CD4-positive, alpha-beta memory T cell (primary cell): Measurements from ENCODE around the gene BAIAP3. TPM values are rescaled to one million over a fixed set of nuclear protein-coding genes. Genes with fewer than 3 reads are reported as not detected.

Experiments used
- CTCF ChIA-PET: fragments of 350-600 bp; sonication (Branson Sonifier 250); formaldehyde crosslinking; loops from one replicate; lab custom pipeline; 2021; ENCODE audit warnings: inconsistent platforms; ENCODE audit not compliant: partially characterized antibody; lab: Charles Lee
- POLR2A ChIA-PET: fragments of 350-600 bp; sonication (Branson Sonifier 250); formaldehyde crosslinking; loops from one replicate; lab custom pipeline; 2021; ENCODE audit not compliant: partially characterized antibody; lab: Charles Lee
- DNase-seq, 5 donors: peaks; one replicate each; pipeline versions ENCODE4 v3.0.0 to v3.0.0-alpha.2; 2020 to 2022; ENCODE audit warnings: mixed read lengths in 1 of 5
- H3K27ac ChIP-seq: one replicate; pipeline ENCODE4 v1.7.0; 2013; ENCODE audit warnings: low read depth, low read length
- H3K27me3 ChIP-seq: 2 replicates; pipeline ENCODE4 v1.7.0; 2013; ENCODE audit warnings: mild to moderate bottlenecking, low read length, moderate library complexity; ENCODE audit not compliant: insufficient read depth
- H3K36me3 ChIP-seq: 2 replicates; pipeline ENCODE4 v1.7.0; 2013; ENCODE audit warnings: mild to moderate bottlenecking, low read length, moderate library complexity; ENCODE audit not compliant: insufficient read depth
- H3K4me1 ChIP-seq: 2 replicates; pipeline ENCODE4 v1.7.0; 2013; ENCODE audit warnings: mild to moderate bottlenecking, low read length, moderate library complexity; ENCODE audit not compliant: insufficient read depth
- H3K4me3 ChIP-seq, 2 donors: one replicate each; pipeline ENCODE4 v1.7.0; 2013; ENCODE audit warnings: low read length in 2 of 2, mild to moderate bottlenecking in 1 of 2
- H3K9me3 ChIP-seq, 2 donors: one replicate each; pipeline ENCODE4 v1.7.0; 2013; ENCODE audit warnings: low read length in 2 of 2, control low read depth in 1 of 2; ENCODE audit not compliant: control insufficient read depth in 1 of 2
- H3K27ac Mint-ChIP-seq, 7 donors: one replicate each; pipeline ENCODE4 v1.8.0; 2020 to 2021; ENCODE audit warnings: mixed read lengths in 7 of 7, mild to moderate bottlenecking in 6 of 7, inconsistent platforms in 3 of 7, moderate library complexity in 3 of 7
- H3K27me3 Mint-ChIP-seq, 2 donors: one replicate each; pipeline ENCODE4 v1.8.0; 2020 to 2021; ENCODE audit warnings: mixed read lengths in 2 of 2
- H3K36me3 Mint-ChIP-seq, 2 donors: one replicate each; pipeline ENCODE4 v1.8.0; 2020 to 2021; ENCODE audit warnings: mixed read lengths in 2 of 2, inconsistent platforms in 1 of 2, mild to moderate bottlenecking in 1 of 2
- H3K4me1 Mint-ChIP-seq, 4 donors: one replicate each; pipeline ENCODE4 v1.8.0; 2020 to 2021; ENCODE audit warnings: mixed read lengths in 4 of 4, mild to moderate bottlenecking in 1 of 4
- H3K4me3 Mint-ChIP-seq, 8 donors: one replicate each; pipeline ENCODE4 v1.8.0; 2020 to 2021; ENCODE audit warnings: mixed read lengths in 8 of 8, mild to moderate bottlenecking in 7 of 8, moderate library complexity in 6 of 8, inconsistent platforms in 3 of 8
- H3K9me3 Mint-ChIP-seq, 8 donors: one replicate each; pipeline ENCODE4 v1.8.0; 2020 to 2021; ENCODE audit warnings: mixed read lengths in 8 of 8, mild to moderate bottlenecking in 5 of 8, inconsistent platforms in 3 of 8, moderate library complexity in 1 of 8
- intact Hi-C: fragments of 100-400 bp; cut with micrococcal nuclease; formaldehyde crosslinking; loops from one replicate; pipeline ENCODE4 v1.15.1; 2023
- polyA plus RNA-seq, 2 donors: library from polyadenylated mRNA; unstranded; fragments of 300-500 nt; fragmentation: Illumina TruSeq; gene quantifications; one replicate each; pipeline ENCODE4 v1.2.3, GENCODE V29; 2021
- total RNA-seq, 2 experiments: library from RNA; stranded (reverse); gene quantifications; one replicate each; pipeline ENCODE4 v1.2.3, GENCODE V29; 2021

Gene BAIAP3
- total and polyA plus RNA-seq, 4 experiments from 2014 or later = 1.0 to 19.7 (median 12.5) TPM

DNA sequence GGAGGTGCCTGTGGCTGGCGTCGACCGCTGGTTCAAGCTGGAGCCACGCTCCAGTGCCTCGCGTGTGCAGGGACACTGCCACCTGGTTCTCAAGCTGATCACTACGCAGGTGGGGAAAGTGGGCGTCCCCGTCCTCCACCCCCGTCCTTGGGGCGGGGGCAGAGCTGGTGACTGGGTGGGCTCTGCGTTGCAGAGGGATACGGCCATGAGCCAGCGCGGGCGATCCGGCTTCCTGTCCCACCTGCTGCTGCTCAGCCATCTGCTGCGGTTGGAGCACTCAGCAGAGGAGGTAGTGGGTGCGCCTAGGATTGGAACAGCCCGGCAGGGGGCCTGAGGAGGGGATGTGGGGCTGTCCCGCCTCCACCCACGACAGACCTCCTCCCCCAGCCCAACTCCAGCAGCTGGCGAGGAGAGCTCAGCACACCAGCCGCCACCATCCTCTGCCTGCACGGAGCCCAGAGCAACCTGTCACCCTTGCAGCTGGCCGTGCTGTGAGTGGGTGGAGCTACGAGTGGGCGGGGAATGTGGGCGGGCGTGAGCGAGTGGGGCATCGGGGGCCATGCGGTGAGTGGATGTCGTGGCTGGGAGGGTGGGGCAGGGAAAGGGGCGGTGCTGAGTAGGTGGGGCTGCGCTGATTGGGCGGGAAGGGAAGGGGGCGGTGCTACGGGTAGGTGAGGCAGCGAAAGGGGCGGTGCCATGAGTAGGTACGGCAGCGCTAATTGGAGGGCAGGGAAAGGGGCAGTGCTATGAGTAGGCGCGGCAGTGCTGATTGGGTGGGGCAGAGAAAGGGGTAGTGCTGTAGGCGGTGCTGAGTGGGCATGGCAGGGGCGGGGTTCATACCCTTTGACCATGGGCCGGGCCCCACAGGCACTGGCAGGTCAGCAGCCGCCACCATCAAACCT is 9.3 kb downstream of the BAIAP3 start:
- H3K4me3 ChIP-seq = peak overlapping the region in 1 of 2 donors; percentile 63
- H3K4me3 Mint-ChIP-seq = peak overlapping the region; percentile 66 to 83 (median 79)
- H3K27me3 ChIP-seq = no peaks in the 10 kb centered on the region
- ChIA-PET POLR2A (interaction anchor here (0.7 to 2.3 kb wide), 9 partner anchors 8 to 79 kb away, joined by 3 to 16 read pairs (median 5); partner anchors contain the start of genes BAIAP3 and UBE2I), CTCF (interaction anchor here (0.7 to 2.1 kb wide), 5 partner anchors 10 to 43 kb away, joined by 3 to 7 read pairs (median 5); partner anchors contain the start of gene BAIAP3)
- H3K36me3 Mint-ChIP-seq = peaks cover 0 to 5% of the 10 kb centered on the region in 2 donors
- intact Hi-C loops = loop anchor here (1.0 to 2.0 kb wide), 3 partner anchors 9 to 42 kb away; partner anchors contain the start of genes BAIAP3 and UBE2I
- H3K9me3 Mint-ChIP-seq = no peaks in the 10 kb centered on the region
- no peaks in the 10 kb centered on the region for H3K9me3 ChIP-seq
- DNase-seq = peak; percentile 93 to 99 (median 96)
- H3K27ac Mint-ChIP-seq = peak overlapping the region; percentile 7 to 85 (median 59)
- H3K27me3 Mint-ChIP-seq = no peaks in the 10 kb centered on the region
- H3K4me1 Mint-ChIP-seq = peaks cover 6 to 22% (median 15%) of the 10 kb centered on the region in 4 donors
- H3K36me3 ChIP-seq = no peaks in the 10 kb centered on the region
- peaks cover 19% of the 10 kb centered on the region for H3K4me1 ChIP-seq
- H3K27ac ChIP-seq = peak overlapping the region; percentile 15

DNA sequence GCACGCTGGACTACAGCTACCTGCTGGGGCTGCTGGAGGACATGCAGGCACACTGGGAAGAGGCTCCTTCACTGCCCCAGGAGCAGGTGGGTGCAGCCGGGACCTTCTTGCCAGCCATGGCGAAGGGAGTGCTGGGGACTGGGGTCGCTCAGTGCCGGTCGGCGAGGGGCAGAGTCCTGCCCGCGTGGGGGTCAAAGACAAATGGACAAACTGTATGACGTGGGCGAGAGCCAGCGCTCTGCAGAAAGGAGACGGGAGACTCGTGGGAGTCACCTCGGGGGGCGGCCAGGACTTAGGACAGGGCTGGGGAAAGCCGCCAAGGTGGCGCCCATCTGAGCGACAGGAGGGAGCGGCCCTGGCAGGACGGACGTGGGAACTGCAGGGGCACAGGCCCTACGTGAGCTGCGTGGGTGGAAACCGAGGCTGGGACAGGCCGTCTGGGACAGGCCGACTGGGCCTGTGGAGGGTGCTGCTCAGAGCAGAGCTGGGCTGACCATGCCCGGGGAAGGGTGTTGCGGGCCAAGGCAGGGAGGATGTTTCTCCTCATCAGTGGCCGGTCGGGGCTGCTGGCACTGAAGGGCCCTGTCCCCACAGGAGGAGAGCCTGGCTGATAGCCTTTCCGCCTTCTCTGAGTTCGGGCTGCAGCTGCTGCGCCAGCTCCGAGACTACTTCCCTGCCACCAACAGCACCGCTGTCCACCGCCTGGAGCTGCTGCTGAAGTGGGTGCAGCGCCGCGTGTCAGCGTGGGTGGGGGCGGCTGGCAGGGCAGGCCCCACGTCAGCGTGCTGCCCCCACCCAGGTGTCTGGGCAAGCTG is 10.2 kb downstream of the BAIAP3 start:
- Mint-ChIP-seq H3K4me1 (peaks cover 6 to 22% (median 15%) of the 10 kb centered on the region in 4 donors), H3K36me3 (peaks cover 0 to 5% of the 10 kb centered on the region in 2 donors), H3K9me3 (no peaks in the 10 kb centered on the region), H3K4me3 (peak overlapping the region in 7 of 8 donors; percentile 66 to 83 (median 79)), H3K27ac (peak overlapping the region; percentile 7 to 85 (median 59)), H3K27me3 (no peaks in the 10 kb centered on the region)
- POLR2A ChIA-PET = interaction anchor here (0.7 to 2.3 kb wide), 4 partner anchors 9 to 34 kb away, joined by 3 to 16 read pairs (median 10); partner anchors contain the start of gene UBE2I
- Histone ChIP-seq H3K27ac (peak overlapping the region; percentile 15), H3K4me3 (no peak overlapping the region), H3K36me3 (peaks cover under 1% of the 10 kb centered on the region), H3K4me1 (peaks cover 19% of the 10 kb centered on the region), H3K9me3 (no peaks in the 10 kb centered on the region), H3K27me3 (no peaks in the 10 kb centered on the region)
- DNase-seq = no peak
- CTCF ChIA-PET = interaction anchor here (0.7 to 2.1 kb wide), 5 partner anchors 11 to 44 kb away, joined by 3 to 7 read pairs (median 5); partner anchors contain the start of gene BAIAP3
- intact Hi-C loops = loop anchor here (1.0 to 2.0 kb wide), 3 partner anchors 10 to 43 kb away; partner anchors contain the start of genes BAIAP3 and UBE2I

DNA sequence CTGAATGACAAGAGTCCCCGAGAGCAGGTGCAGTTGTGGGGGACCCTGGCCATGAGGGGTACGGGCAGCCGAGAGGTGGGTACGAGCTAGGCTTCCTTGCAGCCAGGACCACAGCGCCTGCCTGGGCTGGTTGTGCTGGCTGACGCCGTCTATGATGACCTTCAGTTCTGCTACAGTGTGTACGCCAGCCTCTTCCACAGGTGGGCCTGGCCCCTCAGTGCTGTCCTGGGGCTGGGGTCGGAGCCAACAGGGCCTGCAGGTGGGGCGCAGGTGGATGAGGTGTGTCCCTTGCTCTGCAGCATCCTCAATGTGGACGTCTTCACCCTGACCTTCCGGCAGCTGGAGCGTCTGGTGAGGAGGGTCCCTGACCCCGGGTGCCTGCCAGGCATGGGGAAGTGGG is 11.1 kb downstream of the BAIAP3 start:
- peaks cover 6 to 22% (median 15%) of the 10 kb centered on the region in 4 donors for H3K4me1 Mint-ChIP-seq
- peak overlapping the region in 3 of 7 donors; percentile 27 to 78 (median 75) for H3K27ac Mint-ChIP-seq
- intact Hi-C loops = no loop called here

DNA sequence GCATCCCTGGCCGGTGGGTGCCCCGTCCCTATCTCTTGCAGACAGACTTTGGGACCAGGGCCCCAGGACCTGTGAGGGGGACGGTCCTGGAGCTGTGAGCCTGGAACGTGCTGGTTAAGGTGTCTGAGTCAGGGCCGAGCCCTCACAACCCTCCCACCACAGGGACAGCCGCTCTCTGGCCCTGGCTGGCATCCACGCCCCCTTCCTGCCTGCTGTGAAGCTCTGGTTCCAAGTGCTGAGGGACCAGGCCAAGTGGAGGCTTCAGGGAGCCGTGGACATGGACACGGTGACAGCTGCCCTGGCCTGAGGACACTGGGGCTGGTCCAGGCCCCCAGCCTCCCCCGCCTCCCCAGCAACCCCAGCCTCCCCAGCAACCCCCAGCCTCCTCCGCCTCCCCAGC is 11.6 kb downstream of the BAIAP3 start:
- CTCF ChIA-PET = no interaction called here
- no peak overlapping the region for H3K4me3 ChIP-seq
- H3K27me3 Mint-ChIP-seq = no peaks in the 10 kb centered on the region
- intact Hi-C loops = no loop called here
- POLR2A ChIA-PET = interaction anchor here (1.0 to 1.4 kb wide), 2 partner anchors 9 to 21 kb away, joined by 3 to 4 read pairs; no protein-coding TSS in a partner anchor
- peaks cover 6 to 24% (median 16%) of the 10 kb centered on the region in 4 donors for H3K4me1 Mint-ChIP-seq
- H3K4me1 ChIP-seq = peaks cover 20% of the 10 kb centered on the region
- H3K36me3 ChIP-seq = peaks cover 11% of the 10 kb centered on the region
- peaks cover 2 to 8% of the 10 kb centered on the region in 2 donors for H3K36me3 Mint-ChIP-seq
- DNase-seq = peak in 1 of 5 donors; percentile 35
- H3K27ac Mint-ChIP-seq = peak overlapping the region in 1 of 7 donors; percentile 27
- H3K9me3 ChIP-seq = no peaks in the 10 kb centered on the region
- H3K27me3 ChIP-seq = no peaks in the 10 kb centered on the region
- no peak overlapping the region for H3K27ac ChIP-seq
- H3K9me3 Mint-ChIP-seq = peaks cover 0 to 3% (median 0%) of the 10 kb centered on the region in 8 donors
- H3K4me3 Mint-ChIP-seq = no peak overlapping the region

More for the DNA sequence above, 11.1 kb downstream of the BAIAP3 start:
- no peak for DNase-seq
- no peak overlapping the region for H3K4me3 ChIP-seq
- H3K4me1 ChIP-seq = peaks cover 19% of the 10 kb centered on the region
- Mint-ChIP-seq H3K9me3 (peaks cover 0 to 2% (median 0%) of the 10 kb centered on the region in 8 donors), H3K36me3 (peaks cover 0 to 8% of the 10 kb centered on the region in 2 donors), H3K4me3 (peak overlapping the region in 1 of 8 donors; percentile 25), H3K27me3 (no peaks in the 10 kb centered on the region)
- no peak overlapping the region for H3K27ac ChIP-seq
- H3K27me3 ChIP-seq = no peaks in the 10 kb centered on the region
- POLR2A ChIA-PET = interaction anchor here (1.0 kb wide), 1 partner anchor 22 kb away, joined by 4 read pairs; no protein-coding TSS in a partner anchor
- CTCF ChIA-PET = interaction anchor here (2.1 kb wide), 1 partner anchor 19 kb away, joined by 5 read pairs; no protein-coding TSS in a partner anchor
- H3K36me3 ChIP-seq = peaks cover 6% of the 10 kb centered on the region
- H3K9me3 ChIP-seq = no peaks in the 10 kb centered on the region

DNA sequence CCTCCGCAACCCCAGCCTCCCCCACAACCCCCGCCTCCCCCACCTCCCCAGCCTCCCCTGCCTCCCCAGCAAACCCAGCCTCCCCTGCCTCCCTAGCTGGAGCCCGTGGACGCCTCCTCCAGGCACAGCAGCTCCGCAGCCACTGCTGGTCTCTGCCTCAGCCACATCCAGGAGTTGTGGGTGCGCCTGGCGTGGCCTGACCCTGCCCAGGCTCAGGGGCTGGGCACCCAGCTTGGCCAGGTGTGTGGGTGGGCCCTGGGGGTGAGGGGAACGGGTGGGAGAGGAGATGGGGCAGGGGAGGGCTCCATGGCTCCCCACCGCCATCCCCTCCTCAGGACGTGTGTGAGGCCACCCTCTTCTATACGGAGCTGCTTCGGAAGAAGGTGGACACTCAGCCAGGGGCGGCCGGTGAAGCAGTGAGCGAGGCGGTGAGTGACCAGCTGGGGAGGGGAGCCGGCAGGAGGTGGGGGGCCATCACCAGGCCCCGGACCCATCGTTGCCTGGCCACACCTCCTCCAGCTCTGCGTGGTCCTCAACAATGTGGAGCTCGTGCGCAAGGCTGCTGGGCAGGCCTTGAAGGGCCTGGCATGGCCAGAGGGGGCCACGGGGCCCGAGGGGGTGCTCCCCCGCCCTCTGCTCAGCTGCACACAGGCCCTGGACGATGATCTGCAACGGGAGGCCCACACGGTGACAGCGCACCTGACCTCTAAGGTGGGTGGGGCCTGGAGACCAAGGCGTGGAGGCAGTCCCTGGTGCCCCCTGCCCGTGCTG is 12.4 kb downstream of the BAIAP3 start:
- H3K4me3 ChIP-seq = no peak overlapping the region
- CTCF ChIA-PET = interaction anchor here (1.3 kb wide), 1 partner anchor 19 kb away, joined by 3 read pairs; no protein-coding TSS in a partner anchor
- H3K4me3 Mint-ChIP-seq = no peak overlapping the region
- H3K4me1 ChIP-seq = peaks cover 27% of the 10 kb centered on the region
- no peak overlapping the region for H3K27ac ChIP-seq
- no peak overlapping the region for H3K27ac Mint-ChIP-seq
- H3K36me3 Mint-ChIP-seq = peaks cover 4 to 8% of the 10 kb centered on the region in 2 donors
- H3K27me3 Mint-ChIP-seq = no peaks in the 10 kb centered on the region
- H3K9me3 ChIP-seq = no peaks in the 10 kb centered on the region
- POLR2A ChIA-PET = interaction anchor here (1.0 to 1.4 kb wide), 2 partner anchors 9 to 20 kb away, joined by 3 to 4 read pairs; no protein-coding TSS in a partner anchor
- no peaks in the 10 kb centered on the region for H3K27me3 ChIP-seq
- H3K4me1 Mint-ChIP-seq = peaks cover 6 to 32% (median 21%) of the 10 kb centered on the region in 4 donors
- DNase-seq = peak in 1 of 5 donors; percentile 24
- H3K9me3 Mint-ChIP-seq = peaks cover 0 to 4% (median 0%) of the 10 kb centered on the region in 8 donors
- intact Hi-C loops = no loop called here
- H3K36me3 ChIP-seq = peaks cover 17% of the 10 kb centered on the region
